Lower lobe of right lung (tissue), 2 donors: ENCODE results near the gene GGCT. TPM values are rescaled to one million over a fixed set of nuclear protein-coding genes. Genes with fewer than 3 reads are reported as not detected.
A peak's percentile ranks its signal among the peaks of the same experiment; 100 is the strongest.

Experiments
- ATAC-seq, 2 donors: fragments of 200-7000 bp; cut with Tn5 transposase; one replicate each; pipeline ENCODE4 v1.9.1; 2020 to 2022; ENCODE audit warnings: mild to moderate bottlenecking in 2 of 2, moderate library complexity in 2 of 2
- DNase-seq: peaks from one replicate; pipeline ENCODE4 v3.0.0-alpha.2; 2020
- H3K27ac ChIP-seq: fragments of 200-600 bp; one replicate; pipeline ENCODE4 v1.8.0; 2022
- H3K27me3 ChIP-seq: fragments of 200-600 bp; one replicate; pipeline ENCODE4 v1.8.0; 2022; ENCODE audit warnings: low read depth
- H3K36me3 ChIP-seq: fragments of 200-600 bp; one replicate; pipeline ENCODE4 v1.8.0; 2022; ENCODE audit warnings: mild to moderate bottlenecking
- H3K4me1 ChIP-seq: fragments of 200-600 bp; one replicate; pipeline ENCODE4 v1.8.0; 2022
- H3K4me3 ChIP-seq: fragments of 200-600 bp; one replicate; pipeline ENCODE4 v1.8.0; 2022; ENCODE audit warnings: mild to moderate bottlenecking
- H3K9me3 ChIP-seq: fragments of 200-600 bp; one replicate; pipeline ENCODE4 v1.8.0; 2022
- CTCF ChIP-seq: fragments of 200-600 bp; IDR thresholded peaks from one replicate; pipeline ENCODE4 v1.8.0; 2022; ENCODE audit warnings: antibody characterized with exemption, mild to moderate bottlenecking
- intact Hi-C: fragments of 100-400 bp; cut with DNase I; formaldehyde crosslinking; loops from one replicate; pipeline ENCODE4 v1.11.0; 2022
- total RNA-seq: library from RNA; stranded (reverse); fragmentation: NEBNext Ultra II Directional; extraction: Animal tissue kit (Norgen Biotek cat#: 25700); gene quantifications from one replicate; pipeline ENCODE4 v1.2.1, GENCODE V29; 2021
- donor health status: DM: no; HTN: yes; CAD: no; lungs with severe emphysema.

Gene GGCT
- total RNA-seq, 1 donor from 2014 or later = 28.8 TPM

- no peak for TF ChIP-seq CTCF
- intact Hi-C loops = no loop called here
- H3K4me3 ChIP-seq = no peak overlapping the region
- peak overlapping the region; percentile 61 for H3K27ac ChIP-seq
- H3K27me3 ChIP-seq = no peaks in the 10 kb centered on the region
- H3K9me3 ChIP-seq = no peaks in the 10 kb centered on the region
- DNase-seq (no peak), ATAC-seq (no peak)
- peaks cover 89% of the 10 kb centered on the region for H3K4me1 ChIP-seq
- H3K36me3 ChIP-seq = peaks cover 5% of the 10 kb centered on the region
Measured at GRCh38 chr7:30465046-30465810, 39.4 kb downstream of the GGCT start.

- H3K4me3 ChIP-seq = no peak overlapping the region
- ATAC-seq (peak in 1 of 2 donors; percentile 4), DNase-seq (no peak)
- no peak for TF ChIP-seq CTCF
- H3K9me3 ChIP-seq = no peaks in the 10 kb centered on the region
- peaks cover 89% of the 10 kb centered on the region for H3K4me1 ChIP-seq
- intact Hi-C loops = no loop called here
- H3K36me3 ChIP-seq = peaks cover 12% of the 10 kb centered on the region
- H3K27me3 ChIP-seq = no peaks in the 10 kb centered on the region
- no peak overlapping the region for H3K27ac ChIP-seq
Measured at GRCh38 chr7:30464231-30464671, 40.4 kb downstream of the GGCT start.

- ATAC-seq (no peak), DNase-seq (no peak)
- Histone ChIP-seq H3K27me3 (no peaks in the 10 kb centered on the region), H3K27ac (no peak overlapping the region), H3K4me3 (no peak overlapping the region), H3K4me1 (peaks cover 84% of the 10 kb centered on the region), H3K36me3 (peaks cover 12% of the 10 kb centered on the region), H3K9me3 (no peaks in the 10 kb centered on the region)
- TF ChIP-seq CTCF = no peak
- intact Hi-C loops = no loop called here
Measured at GRCh38 chr7:30463405-30464145, 41.1 kb downstream of the GGCT start.

GRCh38 chr7:30462179-30462578 lies 42.5 kb downstream of the GGCT start:
- DNase-seq (no peak), ATAC-seq (no peak)
- Histone ChIP-seq H3K9me3 (no peaks in the 10 kb centered on the region), H3K4me3 (no peak overlapping the region), H3K27me3 (no peaks in the 10 kb centered on the region), H3K36me3 (peaks cover 25% of the 10 kb centered on the region), H3K4me1 (peaks cover 70% of the 10 kb centered on the region), H3K27ac (no peak overlapping the region)
- no peak for TF ChIP-seq CTCF
- intact Hi-C loops = no loop called here

GRCh38 chr7:30460246-30460633 lies 44.4 kb downstream of the GGCT start:
- TF ChIP-seq CTCF = no peak
- intact Hi-C loops = no loop called here
- DNase-seq = no peak
- ATAC-seq = peak in 1 of 2 donors; percentile 6
- H3K4me3 ChIP-seq = no peak overlapping the region
- H3K9me3 ChIP-seq = no peaks in the 10 kb centered on the region
- no peaks in the 10 kb centered on the region for H3K27me3 ChIP-seq
- H3K36me3 ChIP-seq = peaks cover 45% of the 10 kb centered on the region
- peaks cover 50% of the 10 kb centered on the region for H3K4me1 ChIP-seq
- no peak overlapping the region for H3K27ac ChIP-seq
